Common myeloid progenitor, CD34-positive (primary cell): Measurements from ENCODE around the gene PRRC2A.

ENCODE experiments used
- CTCF ChIA-PET: fragments of 350-600 bp; sonication (Branson Sonifier 250); formaldehyde crosslinking; loops from one replicate; lab custom pipeline; 2021; ENCODE audit warnings: antibody characterized with exemption; lab: Charles Lee
- POLR2A ChIA-PET: fragments of 350-600 bp; sonication (Branson Sonifier 250); formaldehyde crosslinking; loops from one replicate; lab custom pipeline; 2021; ENCODE audit warnings: antibody characterized with exemption; lab: Charles Lee
- DNase-seq, 3 donors: peaks; one replicate each; pipeline versions ENCODE4 v3.0.0 to v3.0.0-alpha.2; 2013
- H3K27ac ChIP-seq, 2 experiments: 1 replicate in 1 of 2; 2 replicates in 1 of 2; pipeline ENCODE4 v1.7.0; 2013; ENCODE audit warnings: inconsistent platforms in 2 of 2, low read length in 2 of 2, mild to moderate bottlenecking in 2 of 2, low read depth in 1 of 2, moderate library complexity in 1 of 2; ENCODE audit not compliant: severe bottlenecking in 2 of 2, insufficient read depth in 1 of 2, poor library complexity in 1 of 2
- H3K27me3 ChIP-seq, 5 experiments: replicated peaks in 2 of 5; 1 replicate in 3 of 5; 2 replicates in 2 of 5; pipeline versions ENCODE4 v1.6.1 to v1.7.0; 2013; ENCODE audit warnings: low read length in 4 of 5, mild to moderate bottlenecking in 2 of 5, moderate library complexity in 2 of 5, inconsistent platforms in 1 of 5; ENCODE audit not compliant: insufficient read depth in 5 of 5, control insufficient read depth in 4 of 5
- H3K36me3 ChIP-seq, 4 experiments: 1 replicate in 2 of 4; 2 replicates in 2 of 4; pipeline versions ENCODE4 v1.6.1 to v1.7.0; 2013; ENCODE audit warnings: low read length in 3 of 4, control low read depth in 1 of 4, mild to moderate bottlenecking in 1 of 4; ENCODE audit not compliant: control insufficient read depth in 4 of 4, insufficient read depth in 4 of 4
- H3K4me1 ChIP-seq, 4 experiments: 1 replicate in 3 of 4; 2 replicates in 1 of 4; pipeline versions ENCODE4 v1.6.1 to v1.7.1; 2013; ENCODE audit warnings: low read length in 3 of 4, mild to moderate bottlenecking in 3 of 4, control low read depth in 1 of 4, inconsistent platforms in 1 of 4, moderate library complexity in 1 of 4; ENCODE audit not compliant: control insufficient read depth in 4 of 4, insufficient read depth in 4 of 4; ENCODE audit errors: control extremely low read depth in 1 of 4
- H3K4me3 ChIP-seq, 7 experiments: 1 replicate in 4 of 7; 2 replicates in 3 of 7; pipeline versions ENCODE4 v1.5.1 to v1.7.0; 2013; ENCODE audit warnings: mild to moderate bottlenecking in 7 of 7, low read length in 6 of 7, moderate library complexity in 6 of 7, inconsistent platforms in 2 of 7, low read depth in 2 of 7, control low read depth in 1 of 7; ENCODE audit not compliant: insufficient read depth in 4 of 7, control insufficient read depth in 1 of 7; ENCODE audit errors: extremely low read depth in 1 of 7
- H3K9me3 ChIP-seq, 5 experiments: 1 replicate in 4 of 5; 2 replicates in 1 of 5; pipeline versions ENCODE4 v1.6.1 to v1.7.1; 2013; ENCODE audit warnings: low read length in 4 of 5, mild to moderate bottlenecking in 2 of 5, inconsistent platforms in 1 of 5, low read depth in 1 of 5, moderate library complexity in 1 of 5; ENCODE audit not compliant: control insufficient read depth in 4 of 5, insufficient read depth in 2 of 5; ENCODE audit errors: control extremely low read depth in 1 of 5
- WGBS: methylation state at CpG from one replicate; pipeline ENCODE4 v1.1.5; 2013; ENCODE audit not compliant: insufficient coverage; 5-methylcytosine and 5-hydroxymethylcytosine counted together

The PRRC2A gene

GRCh38 chr6:31621991-31622390 lies 1.5 kb downstream of the PRRC2A start:
- Histone ChIP-seq H3K27me3 (no peaks in the 10 kb centered on the region), H3K4me1 (peaks cover 18 to 37% (median 28%) of the 10 kb centered on the region in 4 experiments), H3K4me3 (peak overlapping the region in 6 of 7 experiments; percentile 79 to 95 (median 90)), H3K9me3 (no peaks in the 10 kb centered on the region), H3K27ac (peak overlapping the region; percentile 92 to 96), H3K36me3 (peaks cover 13 to 52% (median 40%) of the 10 kb centered on the region in 4 experiments)
- DNase-seq = no peak
- 76% methylated on average over 3 of the region's 4 CpGs for WGBS
- ChIA-PET POLR2A (interaction anchor here (0.6 to 2.8 kb wide), 2 partner anchors 30 to 198 kb away, joined by 3 to 19 read pairs; partner anchors contain the start of gene BAG6), CTCF (interaction anchor here (1.0 to 3.0 kb wide), 7 partner anchors 11 to 76 kb away, joined by 3 to 15 read pairs (median 4); partner anchors contain the start of gene BAG6)

GRCh38 chr6:31622684-31623091 lies 2.2 kb downstream of the PRRC2A start:
- H3K4me3 ChIP-seq = peak overlapping the region in 2 of 7 experiments; percentile 92
- no peaks in the 10 kb centered on the region for H3K27me3 ChIP-seq
- H3K27ac ChIP-seq = peak overlapping the region in 1 of 2 experiments; percentile 96
- ChIA-PET CTCF (interaction anchor here (0.6 to 3.0 kb wide), 10 partner anchors 11 to 1236 kb away, joined by 3 to 15 read pairs (median 4); partner anchors contain the start of gene BAG6), POLR2A (interaction anchor here (0.6 to 2.8 kb wide), 3 partner anchors 10 to 29 kb away, joined by 3 to 19 read pairs (median 5); partner anchors contain the start of gene BAG6)
- 91% methylated on average over 9 of the region's 10 CpGs for WGBS
- peaks cover 16 to 30% (median 23%) of the 10 kb centered on the region in 4 experiments for H3K4me1 ChIP-seq
- peaks cover 16 to 57% (median 46%) of the 10 kb centered on the region in 4 experiments for H3K36me3 ChIP-seq
- DNase-seq = no peak
- H3K9me3 ChIP-seq = no peaks in the 10 kb centered on the region

DNA sequence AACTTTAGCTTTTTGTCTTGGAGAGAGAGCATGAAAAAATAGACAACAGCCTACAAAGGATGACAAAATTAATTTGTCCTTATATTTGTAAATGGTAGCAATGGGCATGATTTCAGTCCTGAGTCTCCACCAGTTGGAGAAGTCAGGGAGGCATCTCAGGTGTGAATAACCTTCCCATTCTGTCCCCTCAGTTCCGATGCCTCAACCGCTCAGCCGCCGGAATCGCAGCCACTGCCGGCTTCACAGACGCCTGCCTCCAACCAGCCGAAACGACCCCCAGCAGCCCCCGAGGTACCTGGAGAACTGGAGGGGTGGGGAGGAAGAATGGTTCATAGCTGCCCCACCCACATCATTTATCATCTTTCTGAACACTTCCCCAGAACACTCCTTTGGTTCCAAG lies 3.6 kb downstream of the PRRC2A start:
- ChIA-PET POLR2A (no interaction called here), CTCF (interaction anchor here (1.1 to 3.0 kb wide), 2 partner anchors 13 to 28 kb away, joined by 3 to 12 read pairs; partner anchors contain the start of gene BAG6)
- WGBS = no CpG with 5 or more reads among the region's 10 CpGs
- Histone ChIP-seq H3K4me3 (no peak overlapping the region), H3K27ac (no peak overlapping the region), H3K4me1 (peaks cover 16 to 22% (median 19%) of the 10 kb centered on the region in 4 experiments), H3K9me3 (no peaks in the 10 kb centered on the region), H3K27me3 (no peaks in the 10 kb centered on the region), H3K36me3 (peaks cover 28 to 71% (median 58%) of the 10 kb centered on the region in 4 experiments)
- no peak for DNase-seq

GRCh38 chr6:31626952-31627351 lies 6.4 kb downstream of the PRRC2A start:
- no peak overlapping the region for H3K4me3 ChIP-seq
- DNase-seq = no peak
- ChIA-PET CTCF (interaction anchor here (1.0 to 2.3 kb wide), 5 partner anchors 8 to 78 kb away, joined by 3 to 5 read pairs (median 4); no protein-coding TSS in a partner anchor), POLR2A (no interaction called here)
- H3K9me3 ChIP-seq = no peaks in the 10 kb centered on the region
- H3K4me1 ChIP-seq = peaks cover 6 to 8% (median 7%) of the 10 kb centered on the region in 4 experiments
- H3K27ac ChIP-seq = peak overlapping the region in 1 of 2 experiments; percentile 12
- no peaks in the 10 kb centered on the region for H3K27me3 ChIP-seq
- peaks cover 31 to 96% (median 79%) of the 10 kb centered on the region in 4 experiments for H3K36me3 ChIP-seq
- whole genome bisulfite sequencing = 100% methylated on average over 2 of the region's 10 CpGs

- no peak for DNase-seq
- Histone ChIP-seq H3K27ac (no peak overlapping the region), H3K4me1 (peaks cover 0 to under 1% (median 0%) of the 10 kb centered on the region in 4 experiments), H3K4me3 (no peak overlapping the region), H3K36me3 (peaks cover 32 to 98% (median 83%) of the 10 kb centered on the region in 4 experiments), H3K27me3 (no peaks in the 10 kb centered on the region), H3K9me3 (no peaks in the 10 kb centered on the region)
- ChIA-PET CTCF (interaction anchor here (1.0 to 2.3 kb wide), 4 partner anchors 11 to 102 kb away, joined by 3 to 5 read pairs (median 4); no protein-coding TSS in a partner anchor), POLR2A (interaction anchor here (1.8 kb wide), 1 partner anchor 24 kb away, joined by 6 read pairs; the partner anchor contains the start of gene BAG6)
- 96% methylated on average over 18 of the region's 19 CpGs for WGBS
Measured at GRCh38 chr6:31627690-31628287, 7.3 kb downstream of the PRRC2A start.

DNA sequence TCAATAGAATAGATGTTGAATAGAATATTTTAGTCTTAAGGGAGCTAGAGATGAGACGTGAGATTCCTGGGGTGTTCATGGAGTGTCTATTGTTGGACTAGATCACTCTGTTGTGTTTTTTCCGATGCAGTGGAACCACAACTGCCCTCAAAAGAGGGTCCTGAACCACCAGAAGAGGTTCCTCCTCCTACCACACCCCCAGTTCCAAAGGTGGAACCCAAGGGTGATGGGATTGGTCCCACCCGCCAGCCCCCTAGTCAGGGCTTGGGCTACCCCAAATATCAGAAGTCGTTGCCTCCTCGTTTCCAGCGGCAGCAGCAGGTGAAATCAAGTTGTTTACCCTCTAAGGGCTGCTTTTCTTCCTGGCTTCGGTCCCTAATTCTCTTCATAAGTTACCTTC lies 8.5 kb downstream of the PRRC2A start:
- H3K27me3 ChIP-seq = no peaks in the 10 kb centered on the region
- H3K9me3 ChIP-seq = no peaks in the 10 kb centered on the region
- CTCF ChIA-PET = no interaction called here
- peaks cover 32 to 99% (median 86%) of the 10 kb centered on the region in 4 experiments for H3K36me3 ChIP-seq
- DNase-seq = no peak
- POLR2A ChIA-PET = interaction anchor here (1.8 kb wide), 1 partner anchor 23 kb away, joined by 6 read pairs; the partner anchor contains the start of gene BAG6
- H3K27ac ChIP-seq = peak overlapping the region in 1 of 2 experiments; percentile 29
- WGBS = 95% methylated on average over 6 of the region's 7 CpGs
- H3K4me1 ChIP-seq = no peaks in the 10 kb centered on the region
- no peak overlapping the region for H3K4me3 ChIP-seq
